ENCODE measurements around the gene D2HGDH. TPM values are rescaled to one million over a fixed set of nuclear protein-coding genes. Genes with fewer than 3 reads are reported as not detected.

The D2HGDH gene
- total RNA-seq, 1 experiment from 2014 or later = 10.0 TPM

DNA sequence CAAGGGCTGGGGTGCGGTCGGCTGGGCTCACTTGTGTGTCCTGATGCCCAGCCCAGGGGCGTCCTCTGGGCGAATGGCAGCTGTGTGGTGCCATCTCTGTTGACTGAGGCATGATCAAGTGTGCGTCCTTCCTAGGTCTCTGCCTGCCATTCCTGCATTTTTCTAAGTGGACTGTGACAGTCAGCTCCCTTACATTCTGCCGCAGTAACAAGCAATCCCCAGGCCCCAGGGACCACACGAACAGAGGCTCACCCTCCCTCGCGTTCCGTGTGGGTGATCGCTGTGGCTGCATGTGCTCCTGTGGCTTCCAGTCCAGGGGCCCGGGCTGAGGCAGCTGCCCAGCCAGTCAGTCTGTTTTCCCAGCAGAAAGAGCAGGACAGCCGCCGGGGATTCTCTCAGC, 17.8 kb downstream of the D2HGDH start:
- H3K27ac ChIP-seq (ENCODE audit: insufficient read length, low read depth, low read length) = no peak overlapping the region
- DNase-seq = no peak
- H2AFZ ChIP-seq (ENCODE audit: low read length) = no peak overlapping the region
- H2BK120ac ChIP-seq (ENCODE audit: low read depth, low read length, poor library complexity, severe bottlenecking) = no peak overlapping the region
- H2BK12ac ChIP-seq (ENCODE audit: insufficient read length, low read depth, low read length) = no peak overlapping the region
- H3K9me3 Mint-ChIP-seq = no peaks in the 10 kb centered on the region
- no peaks in the 10 kb centered on the region for H3K27me3 ChIP-seq (ENCODE audit: insufficient read depth, low read length)
- no peaks in the 10 kb centered on the region for H3K79me2 ChIP-seq (ENCODE audit: insufficient read depth, low read length)
- no peak overlapping the region for H3T11ph ChIP-seq (ENCODE audit: low read length)
- H3K9ac ChIP-seq (ENCODE audit: extremely low read depth, insufficient read length, low read length) = no peak overlapping the region
- no peak overlapping the region for H3K4ac ChIP-seq (ENCODE audit: low read depth, low read length)
- no peak overlapping the region for H2BK15ac ChIP-seq (ENCODE audit: low read depth, low read length)
- WGBS (ENCODE audit: extremely low coverage, insufficient read length, low lambda C conversion rate) = no CpG with 5 or more reads among the region's 14 CpGs
- H3K4me2 ChIP-seq (ENCODE audit: insufficient read depth, insufficient read length, low read length) = no peak overlapping the region
- H4K8ac ChIP-seq (replicated peaks; ENCODE audit: insufficient read length, low read depth, low read length) = no peak overlapping the region
- no peak overlapping the region for H3K4me3 Mint-ChIP-seq
- no peaks in the 10 kb centered on the region for H3K4me1 ChIP-seq (ENCODE audit: insufficient read depth, low read length)
- no peaks in the 10 kb centered on the region for H4K20me1 ChIP-seq (ENCODE audit: control insufficient read depth, insufficient read depth, insufficient read length)
- H2BK20ac ChIP-seq (ENCODE audit: low read depth, low read length, poor library complexity, severe bottlenecking) = no peak overlapping the region
- H3K18ac ChIP-seq (ENCODE audit: insufficient read length, low read depth, low read length) = no peak overlapping the region
- H3K56ac ChIP-seq (ENCODE audit: insufficient read length, low read depth, low read length) = no peak overlapping the region
- H3K23me2 ChIP-seq (ENCODE audit: insufficient read length, low read depth, low read length, poor library complexity, severe bottlenecking) = no peaks in the 10 kb centered on the region
- no peaks in the 10 kb centered on the region for H3K9me3 ChIP-seq (ENCODE audit: control insufficient read depth, low read depth, low read length)
- H2BK5ac ChIP-seq (ENCODE audit: insufficient read length, low read length) = no peak overlapping the region
- H2AK5ac ChIP-seq (ENCODE audit: insufficient read length, low read length) = no peak overlapping the region
- no peak overlapping the region; the same call in 1 of the 2 replicates for H3K14ac ChIP-seq (ENCODE audit: insufficient read depth, low read length)
- peaks cover 8 to 34% (median 26%) of the 10 kb centered on the region in 3 experiments; a peak in 6 of 7 replicates for H3K36me3 Mint-ChIP-seq (ENCODE audit: insufficient read depth in 1 of 3, low read depth in 3 of 3)
- no peaks in the 10 kb centered on the region for H3K4me1 Mint-ChIP-seq
- H4K91ac ChIP-seq (ENCODE audit: insufficient read length, low read depth, low read length) = no peak overlapping the region
- no peak overlapping the region for H3K27ac Mint-ChIP-seq
- H3K27me3 Mint-ChIP-seq (ENCODE audit: low read depth) = no peaks in the 10 kb centered on the region
- no peak for TF ChIP-seq CTCF (conservative IDR thresholded peaks at IDR 0.05)
- no peak overlapping the region for H3K23ac ChIP-seq (ENCODE audit: insufficient read length, low read depth, low read length)
- no peak overlapping the region for H4K5ac ChIP-seq (ENCODE audit: insufficient read length, low read depth, low read length)
- no peaks in the 10 kb centered on the region for H3K79me1 ChIP-seq (ENCODE audit: insufficient read depth, low read depth, low read length, poor library complexity, severe bottlenecking)
